Measurements from ENCODE around the gene ATG7.

ATG7 gene

DNA sequence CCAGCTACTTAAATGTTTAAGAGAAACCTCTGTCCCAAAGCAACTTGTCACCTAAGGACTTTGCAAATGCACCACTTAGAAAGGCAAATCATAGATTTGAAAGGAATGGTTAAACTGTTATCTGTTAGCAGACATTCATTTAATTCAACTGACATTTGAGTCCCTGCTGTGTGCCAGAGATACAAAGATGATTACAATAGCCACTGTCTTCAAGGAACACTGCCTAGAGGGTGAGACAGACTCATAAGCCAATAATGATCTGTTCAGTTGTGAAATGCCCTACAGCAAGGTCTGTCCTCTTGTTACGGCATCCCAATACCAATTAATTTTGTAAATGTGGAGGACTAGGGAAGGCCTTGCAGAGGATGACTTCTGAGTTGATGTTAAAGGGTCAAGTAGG lies 113.1 kb downstream of the ATG7 start:
- no peak overlapping the region for H3K4me3 ChIP-seq (replicated peaks; ENCODE audit: low read depth, low read length)
- DNase-seq (ENCODE audit: extremely low read depth, low read depth), result no peak
- TF ChIP-seq, protein P1, sequence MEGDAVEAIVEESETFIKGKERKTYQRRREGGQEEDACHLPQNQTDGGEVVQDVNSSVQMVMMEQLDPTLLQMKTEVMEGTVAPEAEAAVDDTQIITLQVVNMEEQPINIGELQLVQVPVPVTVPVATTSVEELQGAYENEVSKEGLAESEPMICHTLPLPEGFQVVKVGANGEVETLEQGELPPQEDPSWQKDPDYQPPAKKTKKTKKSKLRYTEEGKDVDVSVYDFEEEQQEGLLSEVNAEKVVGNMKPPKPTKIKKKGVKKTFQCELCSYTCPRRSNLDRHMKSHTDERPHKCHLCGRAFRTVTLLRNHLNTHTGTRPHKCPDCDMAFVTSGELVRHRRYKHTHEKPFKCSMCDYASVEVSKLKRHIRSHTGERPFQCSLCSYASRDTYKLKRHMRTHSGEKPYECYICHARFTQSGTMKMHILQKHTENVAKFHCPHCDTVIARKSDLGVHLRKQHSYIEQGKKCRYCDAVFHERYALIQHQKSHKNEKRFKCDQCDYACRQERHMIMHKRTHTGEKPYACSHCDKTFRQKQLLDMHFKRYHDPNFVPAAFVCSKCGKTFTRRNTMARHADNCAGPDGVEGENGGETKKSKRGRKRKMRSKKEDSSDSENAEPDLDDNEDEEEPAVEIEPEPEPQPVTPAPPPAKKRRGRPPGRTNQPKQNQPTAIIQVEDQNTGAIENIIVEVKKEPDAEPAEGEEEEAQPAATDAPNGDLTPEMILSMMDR (IDR thresholded peaks at IDR 0.05; ENCODE audit: low read depth, low read length, missing control alignments), result no peak

- TF ChIP-seq, protein P1 (IDR thresholded peaks at IDR 0.05; ENCODE audit: low read depth, low read length, missing control alignments), result no peak
- H3K4me3 ChIP-seq (replicated peaks; ENCODE audit: low read depth, low read length), result no peak overlapping the region
- DNase-seq (ENCODE audit: extremely low read depth, low read depth), result no peak
Observed at GRCh38 chr3:11385891-11386290, 113.7 kb downstream of the ATG7 start.

- no peak overlapping the region for H3K4me3 ChIP-seq (replicated peaks; ENCODE audit: low read depth, low read length)
- TF ChIP-seq, protein P1 (IDR thresholded peaks at IDR 0.05; ENCODE audit: low read depth, low read length, missing control alignments), result no peak
- no peak for DNase-seq (ENCODE audit: extremely low read depth, low read depth)
Observed at GRCh38 chr3:11386465-11387113, 114.4 kb downstream of the ATG7 start.

GRCh38 chr3:11389386-11390268 lies 117.4 kb downstream of the ATG7 start:
- no peak for DNase-seq (ENCODE audit: extremely low read depth, low read depth)
- H3K4me3 ChIP-seq (replicated peaks; ENCODE audit: low read depth, low read length), result no peak overlapping the region
- TF ChIP-seq, protein P1 (IDR thresholded peaks at IDR 0.05; ENCODE audit: low read depth, low read length, missing control alignments), result no peak

- no peak overlapping the region for H3K4me3 ChIP-seq (replicated peaks; ENCODE audit: low read depth, low read length)
- DNase-seq (ENCODE audit: extremely low read depth, low read depth), result no peak
- TF ChIP-seq, protein P1 (IDR thresholded peaks at IDR 0.05; ENCODE audit: low read depth, low read length, missing control alignments), result no peak
Observed at GRCh38 chr3:11390411-11391131, 118.4 kb downstream of the ATG7 start.

- no peak for DNase-seq (ENCODE audit: extremely low read depth, low read depth)
- no peak overlapping the region for H3K4me3 ChIP-seq (replicated peaks; ENCODE audit: low read depth, low read length)
- TF ChIP-seq, protein P1 (IDR thresholded peaks at IDR 0.05; ENCODE audit: low read depth, low read length, missing control alignments), result no peak
Observed at GRCh38 chr3:11391174-11391879, 119.1 kb downstream of the ATG7 start.
